SK-N-MC (cell line): ENCODE data around the gene NHS.
"Not testable (repeated sequence)": the region's sequence is repeated elsewhere in the genome, so short reads cannot be mapped to it uniquely, and the experiment has no call there.

Experiments used
- EZH2 ChIP-seq: fragments of 200-600 bp; sonication (generic); IDR thresholded peaks from one replicate; pipeline ENCODE4 v1.6.1; 2017; ENCODE audit warnings: antibody characterized with exemption
- FOXP2 ChIP-seq: optimal IDR thresholded peaks from 2 replicates; pipeline ENCODE3; 2011; ENCODE audit warnings: mild to moderate bottlenecking, moderate library complexity; ENCODE audit not compliant: insufficient read depth; ENCODE audit errors: extremely low read length, control extremely low read depth
- POLR2AphosphoS5 ChIP-seq: IDR thresholded peaks from 2 replicates; pipeline ENCODE4 v1.6.1; 2012; ENCODE audit warnings: mild to moderate bottlenecking, low read depth, low read length, borderline replicate concordance

DNA sequence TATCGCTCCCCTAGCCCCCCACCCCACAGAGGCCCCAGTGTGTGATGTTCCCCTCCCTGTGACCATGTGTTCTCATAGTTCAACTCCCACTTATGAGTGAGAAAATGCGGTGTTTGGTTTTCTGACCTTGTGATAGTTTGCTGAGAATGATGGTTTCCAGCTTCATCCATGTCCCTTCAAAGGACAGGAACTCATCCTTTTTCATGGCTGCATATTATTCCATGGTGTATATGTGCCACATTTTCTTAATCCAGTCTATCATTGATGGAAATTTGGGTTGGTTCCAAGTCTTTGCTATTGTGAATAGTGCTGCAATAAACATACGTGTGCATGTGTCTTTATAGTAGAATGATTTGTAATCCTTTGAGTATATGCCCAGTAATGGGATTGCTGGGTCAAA, 193.8 kb downstream of the NHS start:
- TF ChIP-seq EZH2, POLR2AphosphoS5, FOXP2: not testable (repeated sequence)
